Stimulated activated CD8-positive, alpha-beta memory T cell treated with anti-CD3 and anti-CD28 coated beads, Interleukin-4, amount 100 ng/mL, for 1 hour (primary cell): ENCODE data around the gene PACSIN1.

Experiments used
- DNase-seq, 2 donors: peaks; one replicate each; pipeline ENCODE4 v3.0.0-alpha.2; 2020; ENCODE audit warnings: low read depth in 2 of 2, low spot score in 1 of 2

The PACSIN1 gene

GRCh38 chr6:34560366-34561226, 94.7 kb downstream of the PACSIN1 start:
- DNase-seq = no peak

GRCh38 chr6:34561227-34561530, 95.3 kb downstream of the PACSIN1 start:
- no peak for DNase-seq

- no peak for DNase-seq
Measured at GRCh38 chr6:34562350-34562749, 96.5 kb downstream of the PACSIN1 start.

- no peak for DNase-seq
Measured at GRCh38 chr6:34562861-34563512, 97.1 kb downstream of the PACSIN1 start.

DNA sequence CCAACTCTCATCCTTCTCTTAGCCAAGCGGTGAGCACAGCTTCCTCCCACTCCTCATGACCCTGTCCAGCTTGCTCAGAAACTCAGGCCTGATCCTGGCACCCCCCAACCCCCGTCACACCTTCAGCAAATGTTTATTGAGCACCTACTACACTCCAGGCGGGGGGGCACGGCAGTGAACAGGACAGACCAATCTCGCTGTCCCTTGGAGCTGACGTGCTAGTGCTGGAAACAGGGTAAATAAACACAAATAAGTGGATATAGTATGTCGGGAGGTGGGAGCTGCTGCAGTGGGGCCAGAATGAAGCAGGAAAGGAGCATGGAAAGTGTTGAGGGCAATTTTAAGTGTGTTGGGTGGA, 97.6 kb downstream of the PACSIN1 start:
- no peak for DNase-seq

GRCh38 chr6:34564181-34564580, 98.3 kb downstream of the PACSIN1 start:
- DNase-seq = no peak

GRCh38 chr6:34565722-34566137, 99.9 kb downstream of the PACSIN1 start:
- no peak for DNase-seq

DNA sequence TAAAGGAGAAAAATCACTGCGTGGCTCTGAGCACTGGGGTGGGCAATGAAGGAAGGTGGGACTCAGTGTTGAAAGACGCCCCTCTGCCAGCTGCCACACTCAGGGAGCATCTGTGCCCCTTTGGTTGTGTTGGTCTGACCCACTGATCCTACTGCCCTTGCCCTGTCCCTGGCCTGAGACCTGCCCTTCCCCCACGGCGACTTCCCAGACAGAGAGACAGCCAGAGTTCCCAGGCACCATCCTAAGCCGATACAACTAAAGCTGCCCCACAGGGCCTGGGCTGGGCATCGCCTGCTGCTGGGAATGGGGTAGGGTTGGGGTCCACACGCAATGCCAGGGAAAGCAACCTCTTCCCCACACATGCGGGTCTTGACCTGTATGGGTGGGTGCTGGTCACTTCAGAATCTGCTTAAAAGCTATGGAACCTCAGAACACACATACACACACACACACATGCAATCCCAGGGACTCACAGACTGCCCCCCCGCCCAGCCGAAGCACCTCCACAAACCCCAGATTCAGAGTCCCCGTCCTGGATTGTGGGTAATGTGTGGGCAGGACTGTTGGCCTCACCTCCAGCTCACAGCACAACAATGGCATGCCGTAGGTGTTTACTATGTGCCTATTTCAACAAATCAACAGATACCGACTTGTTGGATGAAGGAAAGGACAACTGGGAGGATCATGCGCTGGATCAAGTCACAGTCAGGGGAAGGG, 101.1 kb downstream of the PACSIN1 start:
- DNase-seq = no peak

DNA sequence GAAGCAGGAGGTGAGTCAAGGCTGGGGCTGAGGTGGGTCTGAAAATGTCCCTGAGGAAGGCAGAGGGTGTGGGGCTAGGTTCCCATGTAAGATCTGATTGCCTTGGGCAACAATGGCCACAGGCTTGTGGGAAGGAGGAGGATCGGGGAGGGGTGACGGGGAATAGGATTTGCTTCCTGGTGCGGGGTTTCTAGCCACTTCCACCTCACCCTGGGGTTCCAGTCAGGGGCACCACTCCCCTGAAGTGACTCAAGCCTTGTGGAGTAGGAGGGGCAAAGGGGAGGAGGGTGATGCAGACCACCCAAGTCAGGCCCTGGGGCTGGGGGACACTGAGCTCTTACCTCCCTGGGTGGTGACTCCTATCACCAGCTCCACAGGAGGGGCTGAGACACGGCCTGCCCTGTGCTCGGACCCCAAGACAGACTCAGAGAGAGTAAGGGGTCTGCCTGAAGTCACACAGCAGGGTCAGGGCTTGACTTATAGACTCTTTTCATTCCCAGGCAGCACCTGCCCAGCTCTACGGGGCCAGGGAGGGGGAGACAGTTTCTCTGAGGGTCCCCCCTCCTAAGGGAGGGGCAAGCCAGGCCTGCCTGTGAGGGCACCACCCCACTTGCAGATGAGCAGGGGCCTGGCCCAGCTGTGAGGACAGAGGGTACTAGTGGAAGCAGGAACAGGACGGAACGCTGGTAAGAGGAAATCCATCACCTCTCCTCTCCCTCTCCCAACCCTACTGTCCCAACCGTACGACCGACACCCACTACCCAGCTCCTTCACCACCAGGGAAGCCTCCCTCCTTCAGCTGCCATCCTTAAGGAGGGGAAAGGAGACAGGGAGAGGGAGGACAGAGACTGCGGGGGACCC, 102.7 kb downstream of the PACSIN1 start:
- no peak for DNase-seq

- DNase-seq = no peak
Measured at GRCh38 chr6:34569361-34569973, 103.6 kb downstream of the PACSIN1 start.

GRCh38 chr6:34570066-34570833, 104.4 kb downstream of the PACSIN1 start:
- DNase-seq = no peak

GRCh38 chr6:34571388-34571787, 105.5 kb downstream of the PACSIN1 start:
- no peak for DNase-seq

DNA sequence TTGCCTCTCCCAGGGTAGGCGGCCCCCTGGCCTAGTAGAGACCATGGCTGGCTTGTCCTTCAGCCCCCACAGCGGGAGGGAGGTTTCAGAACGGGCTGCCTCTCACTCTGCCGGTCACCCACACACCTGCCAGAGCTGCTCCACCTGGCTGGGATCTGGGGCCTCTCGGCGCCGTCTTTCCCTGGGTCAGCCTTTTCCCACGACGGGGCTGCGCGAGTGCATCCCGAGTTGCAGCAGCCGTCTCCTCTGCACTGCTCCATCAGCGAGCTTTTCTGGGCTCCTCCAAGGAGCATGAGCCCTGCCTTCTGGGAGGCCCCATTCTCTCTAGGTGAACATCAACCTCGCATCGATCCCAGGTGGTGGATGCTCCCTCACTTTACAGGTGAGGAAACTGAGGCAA, 106.1 kb downstream of the PACSIN1 start:
- no peak for DNase-seq

DNA sequence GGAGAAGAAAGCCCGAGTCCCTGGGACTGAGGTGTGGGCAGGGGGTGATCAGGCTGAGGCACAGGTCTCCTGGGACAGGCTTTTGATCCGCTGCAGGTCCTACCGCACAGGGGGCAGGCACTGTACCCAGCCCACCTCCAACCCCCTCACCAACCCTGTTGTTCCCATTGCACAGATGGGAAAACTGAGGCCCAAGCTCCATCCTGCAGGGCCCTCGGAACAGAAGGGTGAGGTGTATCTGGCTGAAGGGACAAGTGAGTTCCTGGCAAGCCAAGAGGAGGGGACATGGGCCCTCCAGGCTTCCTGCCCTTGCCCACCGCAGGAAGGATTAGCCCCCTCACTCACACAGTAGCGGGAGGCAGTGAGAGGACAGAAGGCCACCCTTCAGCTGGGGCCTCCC, 106.7 kb downstream of the PACSIN1 start:
- DNase-seq = no peak

- DNase-seq = no peak
Measured at GRCh38 chr6:34573567-34574183, 107.8 kb downstream of the PACSIN1 start.

GRCh38 chr6:34574647-34575293, 108.9 kb downstream of the PACSIN1 start:
- DNase-seq = no peak

DNA sequence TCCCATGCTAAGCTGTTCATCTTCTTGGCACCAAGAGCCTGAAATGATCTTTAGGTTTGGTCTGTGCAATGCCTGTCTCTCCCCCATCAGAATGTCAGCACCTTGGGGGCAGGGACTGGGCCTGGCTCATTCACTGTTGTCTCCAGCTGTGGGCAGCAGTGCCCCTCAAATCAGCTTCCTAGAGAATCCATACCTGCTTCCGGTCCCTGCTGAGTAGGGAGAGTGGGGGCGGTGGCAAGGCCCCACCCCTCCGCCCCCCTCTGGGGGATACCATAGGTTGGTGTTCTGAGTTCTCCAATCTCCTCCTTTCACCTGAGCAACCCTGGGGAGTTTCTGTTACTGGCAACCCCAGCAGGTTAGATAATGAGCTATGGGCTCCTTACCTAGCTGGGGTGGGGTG, 109.5 kb downstream of the PACSIN1 start:
- no peak for DNase-seq

DNA sequence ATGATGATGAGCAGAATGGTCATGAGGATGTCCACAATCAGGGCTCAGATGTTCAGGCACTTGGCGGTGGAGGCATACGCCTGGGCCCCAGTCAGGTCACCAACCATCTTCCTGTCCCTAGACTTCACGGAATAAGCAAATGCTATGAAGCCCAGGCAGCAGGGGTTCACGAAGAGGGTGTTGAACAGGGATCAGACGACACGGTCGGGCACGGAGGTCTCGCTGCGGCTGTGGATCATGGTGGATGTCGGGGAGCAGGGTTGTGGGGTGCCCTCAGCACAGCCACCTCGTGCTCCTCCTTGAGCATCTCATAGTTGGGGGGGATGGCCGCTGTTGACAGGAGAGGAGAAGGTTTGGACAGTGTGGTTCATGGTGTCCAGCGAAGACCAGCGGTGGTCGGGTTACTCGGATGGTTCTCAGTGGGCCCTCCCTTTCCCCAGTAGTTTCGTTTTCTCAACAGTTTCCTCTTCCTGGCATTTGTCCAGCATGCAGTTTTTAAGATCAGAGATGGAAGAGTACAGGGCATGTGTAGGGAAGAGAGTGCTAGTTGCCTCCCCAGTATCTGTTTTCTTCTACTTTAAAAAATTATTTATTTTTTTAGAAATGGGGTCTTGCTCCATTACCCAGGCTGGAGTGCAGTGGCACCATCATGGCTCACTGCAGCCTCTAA, 110.5 kb downstream of the PACSIN1 start:
- DNase-seq = no peak
